Upper lobe of right lung (tissue), 1 donor: ENCODE measurements around the gene CANT1. TPM values are rescaled to one million over a fixed set of nuclear protein-coding genes. Genes with fewer than 3 reads are reported as not detected.

ENCODE experiments used
- ATAC-seq: fragments of 200-7000 bp; cut with Tn5 transposase; one replicate; pipeline ENCODE4 v1.9.1; 2020; ENCODE audit warnings: mild to moderate bottlenecking, moderate library complexity
- DNase-seq: peaks from one replicate; pipeline ENCODE4 v3.0.0-alpha.2; 2020
- H3K27ac ChIP-seq: fragments of 200-600 bp; one replicate; pipeline ENCODE4 v1.8.0; 2022
- H3K27me3 ChIP-seq: fragments of 200-600 bp; one replicate; pipeline ENCODE4 v1.8.0; 2022; ENCODE audit warnings: mild to moderate bottlenecking
- H3K36me3 ChIP-seq: fragments of 200-600 bp; one replicate; pipeline ENCODE4 v1.8.0; 2022
- H3K4me1 ChIP-seq: fragments of 200-600 bp; one replicate; pipeline ENCODE4 v1.8.0; 2022
- H3K4me3 ChIP-seq: fragments of 200-600 bp; one replicate; pipeline ENCODE4 v1.8.0; 2022; ENCODE audit warnings: mild to moderate bottlenecking
- H3K9me3 ChIP-seq: fragments of 200-600 bp; one replicate; pipeline ENCODE4 v1.8.0; 2022
- CTCF ChIP-seq: fragments of 200-600 bp; IDR thresholded peaks from one replicate; pipeline ENCODE4 v1.8.0; 2022; ENCODE audit warnings: antibody characterized with exemption
- intact Hi-C: fragments of 100-400 bp; cut with DNase I; formaldehyde crosslinking; loops from one replicate; pipeline ENCODE4 v1.11.0; 2022
- total RNA-seq: library from RNA; stranded (reverse); fragmentation: NEBNext Ultra II Directional; extraction: Animal tissue kit (Norgen Biotek cat#: 25700); gene quantifications from one replicate; pipeline ENCODE4 v1.2.1, GENCODE V29; 2021
- donor health status: DM: no; HTN: yes; CAD: no; lungs with severe emphysema.

The CANT1 gene
- total RNA-seq, 1 donor from 2014 or later: 59.6 TPM

GRCh38 chr17:79052131-79052530 is 42.6 kb upstream of the CANT1 start:
- H3K4me3 ChIP-seq: no peak overlapping the region
- TF ChIP-seq CTCF: no peak
- ATAC-seq (no peak), DNase-seq (no peak)
- intact Hi-C loops: no loop called here
- no peaks in the 10 kb centered on the region for H3K27me3 ChIP-seq
- H3K36me3 ChIP-seq: peaks cover 4% of the 10 kb centered on the region
- H3K27ac ChIP-seq: no peak overlapping the region
- H3K9me3 ChIP-seq: peaks cover 10% of the 10 kb centered on the region
- H3K4me1 ChIP-seq: no peaks in the 10 kb centered on the region

DNA sequence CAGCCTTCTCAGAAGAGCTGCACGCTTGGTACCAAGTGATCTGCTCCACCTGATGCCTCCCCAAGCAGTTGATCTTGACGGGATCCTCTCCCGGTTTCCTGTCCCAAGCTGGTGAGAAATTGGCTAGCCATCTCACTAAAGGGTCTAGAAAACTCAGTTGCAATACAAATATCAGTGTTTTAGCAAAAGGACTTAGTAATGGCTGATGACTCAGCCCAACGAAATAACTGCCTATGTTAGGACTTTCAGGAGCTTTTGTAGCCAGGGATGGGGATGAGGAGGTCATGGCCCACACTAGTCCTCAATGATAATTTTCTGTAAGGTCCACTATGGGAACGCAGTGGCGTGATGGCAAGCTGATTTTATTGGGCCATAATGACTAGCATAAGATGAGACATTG is 41.7 kb upstream of the CANT1 start:
- Histone ChIP-seq H3K27me3 (no peaks in the 10 kb centered on the region), H3K36me3 (peaks cover 4% of the 10 kb centered on the region), H3K27ac (no peak overlapping the region), H3K9me3 (peaks cover 10% of the 10 kb centered on the region), H3K4me1 (no peaks in the 10 kb centered on the region), H3K4me3 (no peak overlapping the region)
- ATAC-seq (no peak), DNase-seq (no peak)
- intact Hi-C loops: no loop called here
- no peak for TF ChIP-seq CTCF

DNA sequence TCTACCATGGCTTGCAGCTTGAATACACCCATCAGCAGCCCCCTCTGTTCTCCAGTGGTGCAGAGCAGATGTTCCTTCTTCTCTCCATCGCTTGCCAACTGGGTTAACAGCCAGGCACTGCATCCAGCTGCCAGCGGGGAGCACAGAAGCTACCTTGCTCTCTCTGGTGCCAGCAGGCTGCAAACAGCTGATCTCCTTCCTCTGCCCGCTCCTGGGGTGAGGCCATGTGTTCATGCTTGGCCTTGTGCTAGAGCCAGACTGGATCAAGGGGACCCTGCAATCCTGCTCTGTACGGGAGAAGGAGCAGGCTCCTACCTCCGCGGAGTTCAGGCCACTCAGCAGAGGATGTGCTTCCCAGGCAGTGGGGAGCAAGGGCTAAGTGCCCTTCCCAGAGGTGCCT is 41.0 kb upstream of the CANT1 start:
- intact Hi-C loops: no loop called here
- Histone ChIP-seq H3K27ac (no peak overlapping the region), H3K36me3 (peaks cover 4% of the 10 kb centered on the region), H3K9me3 (peaks cover 10% of the 10 kb centered on the region), H3K27me3 (no peaks in the 10 kb centered on the region), H3K4me1 (no peaks in the 10 kb centered on the region), H3K4me3 (no peak overlapping the region)
- ATAC-seq (no peak), DNase-seq (peak; percentile 37)
- TF ChIP-seq CTCF: no peak

- H3K4me3 ChIP-seq: no peak overlapping the region
- no peaks in the 10 kb centered on the region for H3K27me3 ChIP-seq
- intact Hi-C loops: loop anchor here (5.0 kb wide), 1 partner anchor 32 kb away; no protein-coding TSS in a partner anchor
- no peak for TF ChIP-seq CTCF
- no peak overlapping the region for H3K27ac ChIP-seq
- H3K36me3 ChIP-seq: peaks cover 4% of the 10 kb centered on the region
- H3K4me1 ChIP-seq: no peaks in the 10 kb centered on the region
- ATAC-seq (no peak), DNase-seq (no peak)
- H3K9me3 ChIP-seq: peaks cover 10% of the 10 kb centered on the region
These were observed 40.3 kb upstream of the CANT1 start for GRCh38 chr17:79049821-79050220.

DNA sequence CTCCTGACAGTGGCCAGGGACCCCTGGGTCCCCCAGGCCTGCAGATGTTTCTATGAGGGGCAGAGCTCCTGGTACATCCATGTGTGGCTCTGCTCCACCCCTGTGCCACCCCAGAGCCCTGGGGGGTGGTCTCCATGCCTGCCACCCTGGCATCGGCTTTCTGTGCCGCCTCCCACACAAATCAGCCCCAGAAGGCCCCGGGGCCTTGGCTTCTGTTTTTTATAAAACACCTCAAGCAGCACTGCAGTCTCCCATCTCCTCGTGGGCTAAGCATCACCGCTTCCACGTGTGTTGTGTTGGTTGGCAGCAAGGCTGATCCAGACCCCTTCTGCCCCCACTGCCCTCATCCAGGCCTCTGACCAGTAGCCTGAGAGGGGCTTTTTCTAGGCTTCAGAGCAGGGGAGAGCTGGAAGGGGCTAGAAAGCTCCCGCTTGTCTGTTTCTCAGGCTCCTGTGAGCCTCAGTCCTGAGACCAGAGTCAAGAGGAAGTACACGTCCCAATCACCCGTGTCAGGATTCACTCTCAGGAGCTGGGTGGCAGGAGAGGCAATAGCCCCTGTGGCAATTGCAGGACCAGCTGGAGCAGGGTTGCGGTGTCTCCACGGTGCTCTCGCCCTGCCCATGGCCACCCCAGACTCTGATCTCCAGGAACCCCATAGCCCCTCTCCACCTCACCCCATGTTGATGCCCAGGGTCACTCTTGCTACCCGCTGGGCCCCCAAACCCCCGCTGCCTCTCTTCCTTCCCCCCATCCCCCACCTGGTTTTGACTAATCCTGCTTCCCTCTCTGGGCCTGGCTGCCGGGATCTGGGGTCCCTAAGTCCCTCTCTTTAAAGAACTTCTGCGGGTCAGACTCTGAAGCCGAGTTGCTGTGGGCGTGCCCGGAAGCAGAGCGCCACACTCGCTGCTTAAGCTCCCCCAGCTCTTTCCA is 39.5 kb upstream of the CANT1 start:
- DNase-seq (peak; percentile 56), ATAC-seq (no peak)
- H3K4me1 ChIP-seq: no peaks in the 10 kb centered on the region
- intact Hi-C loops: loop anchor here (5.0 kb wide), 1 partner anchor 33 kb away; no protein-coding TSS in a partner anchor
- no peak overlapping the region for H3K4me3 ChIP-seq
- H3K27ac ChIP-seq: no peak overlapping the region
- no peak for TF ChIP-seq CTCF
- peaks cover 4% of the 10 kb centered on the region for H3K36me3 ChIP-seq
- H3K27me3 ChIP-seq: no peaks in the 10 kb centered on the region
- H3K9me3 ChIP-seq: peaks cover 3% of the 10 kb centered on the region
